Hindlimb muscle (tissue), 1 donor: ENCODE measurements around the gene TMEM11. TPM values are rescaled to one million over a fixed set of nuclear protein-coding genes. Genes with fewer than 3 reads are reported as not detected.

Experiments used
- DNase-seq: peaks from one replicate; pipeline ENCODE4 v3.0.0-alpha.2; 2013
- polyA plus RNA-seq: library from polyadenylated mRNA; unstranded; fragments of 120-200 nt; gene quantifications from one replicate; pipeline ENCODE4 v1.2.1, GENCODE V29; 2013; ENCODE audit not compliant: insufficient read length

TMEM11 gene
- polyA plus RNA-seq, 1 donor, result 30.4 TPM

DNA sequence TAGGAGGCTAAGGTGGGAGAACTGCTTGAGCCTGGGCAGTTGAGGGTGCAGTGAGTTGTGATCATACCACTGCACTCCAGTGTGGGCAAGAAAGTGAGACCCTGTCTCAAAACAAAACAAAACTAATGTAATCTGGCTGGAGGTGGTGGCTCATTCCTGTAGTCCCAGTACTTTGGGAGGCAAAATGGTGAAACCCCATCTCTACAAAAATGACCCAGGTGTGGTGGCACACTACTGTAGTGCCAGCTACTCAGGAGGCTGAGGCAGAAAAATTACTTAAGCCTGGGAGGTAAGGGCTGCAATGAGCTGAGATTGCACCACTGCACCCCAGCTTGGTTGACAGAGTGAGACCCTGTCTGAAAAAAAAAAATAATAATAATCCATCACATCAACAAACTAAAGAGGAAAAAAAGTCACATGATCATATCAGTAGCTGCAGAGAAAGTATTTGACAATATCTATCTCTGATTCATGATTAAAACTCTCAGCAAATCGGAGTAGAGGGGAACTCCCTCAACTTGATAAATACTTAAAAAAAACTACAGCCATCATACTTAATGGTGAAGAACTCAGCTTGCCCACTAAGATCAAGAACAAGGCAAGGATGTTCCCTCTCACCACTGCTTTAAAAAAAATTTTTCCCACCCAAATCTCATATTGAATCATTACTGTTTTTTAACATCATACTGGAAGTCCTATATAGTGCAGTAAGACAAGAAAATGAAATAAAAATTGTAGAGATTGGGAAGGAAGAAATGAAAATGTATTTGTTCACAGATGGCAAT lies 56.2 kb downstream of the TMEM11 start:
- no peak for DNase-seq

GRCh38 chr17:21152731-21153130 lies 61.2 kb downstream of the TMEM11 start:
- no peak for DNase-seq

- no peak for DNase-seq
Observed at GRCh38 chr17:21149621-21150020, 64.3 kb downstream of the TMEM11 start.

Other genes with a start within 250 kb of the TMEM11 start
- 185 TPM for gene USP22, start 171.2 kb downstream of the TMEM11 start, polyA plus RNA-seq
- 30.0 TPM for gene DHRS7B, start 87.2 kb downstream of the TMEM11 start, polyA plus RNA-seq
- 26.4 TPM for gene NATD1, start 39.2 kb upstream of the TMEM11 start, polyA plus RNA-seq
- 25.0 TPM for gene MAP2K3, start 70.5 kb upstream of the TMEM11 start, polyA plus RNA-seq
- 17.3 TPM for gene KCNJ12, start 162.2 kb upstream of the TMEM11 start, polyA plus RNA-seq